ENCODE measurements around the gene C3AR1. TPM values are rescaled to one million over a fixed set of nuclear protein-coding genes. Genes with fewer than 3 reads are reported as not detected.
"Not testable (repeated sequence)": the region's sequence is repeated elsewhere in the genome, so short reads cannot be mapped to it uniquely, and the experiment has no call there.

Gene C3AR1
- total RNA-seq, 1 experiment from 2014 or later = 0.09 TPM

DNA sequence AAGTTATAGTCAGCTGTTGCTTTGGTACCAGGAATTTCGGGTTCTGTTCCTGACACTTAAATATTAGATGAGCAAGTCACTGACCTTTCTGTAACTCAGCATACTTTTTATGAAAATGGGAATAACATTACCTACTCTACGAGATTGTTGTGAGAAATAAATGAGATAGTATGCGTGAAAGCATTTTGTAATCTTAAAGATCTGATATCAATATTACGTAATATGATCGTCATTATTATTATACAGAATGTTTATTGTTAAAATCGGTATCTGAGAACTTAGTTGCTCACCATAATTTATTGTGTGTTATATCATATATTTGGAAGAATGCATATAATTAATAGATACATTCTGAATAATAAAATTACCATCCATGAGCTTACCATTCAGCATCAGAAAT is 9.8 kb upstream of the C3AR1 start:
- Mint-ChIP-seq H3K36me3 (no peaks in the 10 kb centered on the region), H3K9me3 (no peaks in the 10 kb centered on the region), H3K4me1 (peaks cover 29% of the 10 kb centered on the region), H3K4me3 (no peak overlapping the region), H3K27ac (no peak overlapping the region), H3K27me3 (ENCODE audit: low read depth) (no peaks in the 10 kb centered on the region)
- ChIA-PET POLR2A (no interaction called here), CTCF (no interaction called here)
- no peak for TF ChIP-seq NFYB (CRISPR knock-in tag; conservative IDR thresholded peaks at IDR 0.05; ENCODE audit: low read depth)
- DNase-seq (ENCODE audit: low spot score) (no peak), ATAC-seq (no peak)

DNA sequence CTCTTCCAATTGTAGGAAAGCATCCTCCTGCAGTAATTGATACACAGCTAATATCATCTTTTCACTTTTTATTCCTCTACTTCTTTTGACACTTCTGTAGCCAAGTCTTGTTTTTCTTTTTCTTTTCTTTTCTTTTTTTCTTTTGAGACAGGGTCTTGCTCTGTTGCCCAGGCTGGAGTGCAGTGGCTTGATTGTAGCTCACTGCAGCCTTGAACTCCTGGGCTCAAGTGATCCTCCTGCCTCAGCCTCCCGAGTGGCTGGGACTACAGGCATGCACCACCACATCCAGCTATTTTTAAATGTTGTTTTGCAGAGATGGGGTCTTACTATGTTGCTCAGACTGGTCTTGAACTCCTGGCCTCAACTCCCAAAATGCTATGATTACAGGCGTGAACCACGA is 5.7 kb upstream of the C3AR1 start:
- ATAC-seq; POLR2A ChIA-PET; H3K27me3 Mint-ChIP-seq (ENCODE audit: low read depth); DNase-seq (ENCODE audit: low spot score); H3K4me3 Mint-ChIP-seq; H3K27ac Mint-ChIP-seq; H3K36me3 Mint-ChIP-seq; H3K4me1 Mint-ChIP-seq; CTCF ChIA-PET; H3K9me3 Mint-ChIP-seq: not testable (repeated sequence)
- TF ChIP-seq ZNF121 (CRISPR knock-in tag; IDR thresholded peaks at IDR 0.05) = 0 out of 2 replicates have a peak, but pooled peaks have one; percentile 31

DNA sequence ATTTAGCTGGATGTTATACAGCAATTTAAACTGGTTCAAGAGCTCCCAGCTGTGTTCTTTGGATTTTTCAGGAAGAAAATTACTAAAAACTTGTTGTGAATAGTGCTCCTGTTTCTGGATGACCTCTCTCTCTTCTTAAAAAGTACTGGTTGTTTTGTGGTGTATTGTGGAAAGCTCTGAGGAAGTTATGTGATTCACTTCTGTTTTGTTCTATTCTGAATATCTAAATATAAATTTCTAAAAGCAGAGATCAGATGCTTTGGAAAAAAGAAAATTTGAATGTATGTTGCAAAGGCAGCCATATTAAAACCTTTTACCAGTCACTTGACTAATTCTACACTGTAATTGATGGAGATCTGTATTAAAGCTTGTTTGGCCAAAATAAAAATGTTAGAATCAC is 3.4 kb upstream of the C3AR1 start:
- ATAC-seq (no peak), DNase-seq (ENCODE audit: low spot score) (no peak)
- CTCF ChIA-PET = interaction anchor here (1.0 kb wide), 1 partner anchor 24 kb away, joined by 4 read pairs; no protein-coding TSS in a partner anchor
- TF ChIP-seq, protein P1, sequence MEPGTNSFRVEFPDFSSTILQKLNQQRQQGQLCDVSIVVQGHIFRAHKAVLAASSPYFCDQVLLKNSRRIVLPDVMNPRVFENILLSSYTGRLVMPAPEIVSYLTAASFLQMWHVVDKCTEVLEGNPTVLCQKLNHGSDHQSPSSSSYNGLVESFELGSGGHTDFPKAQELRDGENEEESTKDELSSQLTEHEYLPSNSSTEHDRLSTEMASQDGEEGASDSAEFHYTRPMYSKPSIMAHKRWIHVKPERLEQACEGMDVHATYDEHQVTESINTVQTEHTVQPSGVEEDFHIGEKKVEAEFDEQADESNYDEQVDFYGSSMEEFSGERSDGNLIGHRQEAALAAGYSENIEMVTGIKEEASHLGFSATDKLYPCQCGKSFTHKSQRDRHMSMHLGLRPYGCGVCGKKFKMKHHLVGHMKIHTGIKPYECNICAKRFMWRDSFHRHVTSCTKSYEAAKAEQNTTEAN (CRISPR knock-in tag; IDR thresholded peaks at IDR 0.05) = no peak
- TF ChIP-seq RELA (CRISPR knock-in tag; IDR thresholded peaks at IDR 0.05; ENCODE audit: borderline replicate concordance) (no peak), ELF4 (CRISPR knock-in tag; IDR thresholded peaks at IDR 0.05; ENCODE audit: low read depth) (no peak), SOX15 (CRISPR knock-in tag; IDR thresholded peaks at IDR 0.05) (no peak), RORB (CRISPR knock-in tag; IDR thresholded peaks at IDR 0.05) (no peak), PRRX2 (CRISPR knock-in tag; IDR thresholded peaks at IDR 0.05) (no peak), EMX1 (CRISPR knock-in tag; IDR thresholded peaks at IDR 0.05) (no peak)
- TF ChIP-seq, protein P2, sequence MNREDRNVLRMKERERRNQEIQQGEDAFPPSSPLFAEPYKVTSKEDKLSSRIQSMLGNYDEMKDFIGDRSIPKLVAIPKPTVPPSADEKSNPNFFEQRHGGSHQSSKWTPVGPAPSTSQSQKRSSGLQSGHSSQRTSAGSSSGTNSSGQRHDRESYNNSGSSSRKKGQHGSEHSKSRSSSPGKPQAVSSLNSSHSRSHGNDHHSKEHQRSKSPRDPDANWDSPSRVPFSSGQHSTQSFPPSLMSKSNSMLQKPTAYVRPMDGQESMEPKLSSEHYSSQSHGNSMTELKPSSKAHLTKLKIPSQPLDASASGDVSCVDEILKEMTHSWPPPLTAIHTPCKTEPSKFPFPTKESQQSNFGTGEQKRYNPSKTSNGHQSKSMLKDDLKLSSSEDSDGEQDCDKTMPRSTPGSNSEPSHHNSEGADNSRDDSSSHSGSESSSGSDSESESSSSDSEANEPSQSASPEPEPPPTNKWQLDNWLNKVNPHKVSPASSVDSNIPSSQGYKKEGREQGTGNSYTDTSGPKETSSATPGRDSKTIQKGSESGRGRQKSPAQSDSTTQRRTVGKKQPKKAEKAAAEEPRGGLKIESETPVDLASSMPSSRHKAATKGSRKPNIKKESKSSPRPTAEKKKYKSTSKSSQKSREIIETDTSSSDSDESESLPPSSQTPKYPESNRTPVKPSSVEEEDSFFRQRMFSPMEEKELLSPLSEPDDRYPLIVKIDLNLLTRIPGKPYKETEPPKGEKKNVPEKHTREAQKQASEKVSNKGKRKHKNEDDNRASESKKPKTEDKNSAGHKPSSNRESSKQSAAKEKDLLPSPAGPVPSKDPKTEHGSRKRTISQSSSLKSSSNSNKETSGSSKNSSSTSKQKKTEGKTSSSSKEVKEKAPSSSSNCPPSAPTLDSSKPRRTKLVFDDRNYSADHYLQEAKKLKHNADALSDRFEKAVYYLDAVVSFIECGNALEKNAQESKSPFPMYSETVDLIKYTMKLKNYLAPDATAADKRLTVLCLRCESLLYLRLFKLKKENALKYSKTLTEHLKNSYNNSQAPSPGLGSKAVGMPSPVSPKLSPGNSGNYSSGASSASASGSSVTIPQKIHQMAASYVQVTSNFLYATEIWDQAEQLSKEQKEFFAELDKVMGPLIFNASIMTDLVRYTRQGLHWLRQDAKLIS (CRISPR knock-in tag; IDR thresholded peaks at IDR 0.05; ENCODE audit: borderline replicate concordance) = no peak
- TF ChIP-seq, protein P3, sequence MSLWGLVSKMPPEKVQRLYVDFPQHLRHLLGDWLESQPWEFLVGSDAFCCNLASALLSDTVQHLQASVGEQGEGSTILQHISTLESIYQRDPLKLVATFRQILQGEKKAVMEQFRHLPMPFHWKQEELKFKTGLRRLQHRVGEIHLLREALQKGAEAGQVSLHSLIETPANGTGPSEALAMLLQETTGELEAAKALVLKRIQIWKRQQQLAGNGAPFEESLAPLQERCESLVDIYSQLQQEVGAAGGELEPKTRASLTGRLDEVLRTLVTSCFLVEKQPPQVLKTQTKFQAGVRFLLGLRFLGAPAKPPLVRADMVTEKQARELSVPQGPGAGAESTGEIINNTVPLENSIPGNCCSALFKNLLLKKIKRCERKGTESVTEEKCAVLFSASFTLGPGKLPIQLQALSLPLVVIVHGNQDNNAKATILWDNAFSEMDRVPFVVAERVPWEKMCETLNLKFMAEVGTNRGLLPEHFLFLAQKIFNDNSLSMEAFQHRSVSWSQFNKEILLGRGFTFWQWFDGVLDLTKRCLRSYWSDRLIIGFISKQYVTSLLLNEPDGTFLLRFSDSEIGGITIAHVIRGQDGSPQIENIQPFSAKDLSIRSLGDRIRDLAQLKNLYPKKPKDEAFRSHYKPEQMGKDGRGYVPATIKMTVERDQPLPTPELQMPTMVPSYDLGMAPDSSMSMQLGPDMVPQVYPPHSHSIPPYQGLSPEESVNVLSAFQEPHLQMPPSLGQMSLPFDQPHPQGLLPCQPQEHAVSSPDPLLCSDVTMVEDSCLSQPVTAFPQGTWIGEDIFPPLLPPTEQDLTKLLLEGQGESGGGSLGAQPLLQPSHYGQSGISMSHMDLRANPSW (CRISPR knock-in tag; conservative IDR thresholded peaks at IDR 0.05; ENCODE audit: low read depth) = no peak
- TF ChIP-seq, protein P4, sequence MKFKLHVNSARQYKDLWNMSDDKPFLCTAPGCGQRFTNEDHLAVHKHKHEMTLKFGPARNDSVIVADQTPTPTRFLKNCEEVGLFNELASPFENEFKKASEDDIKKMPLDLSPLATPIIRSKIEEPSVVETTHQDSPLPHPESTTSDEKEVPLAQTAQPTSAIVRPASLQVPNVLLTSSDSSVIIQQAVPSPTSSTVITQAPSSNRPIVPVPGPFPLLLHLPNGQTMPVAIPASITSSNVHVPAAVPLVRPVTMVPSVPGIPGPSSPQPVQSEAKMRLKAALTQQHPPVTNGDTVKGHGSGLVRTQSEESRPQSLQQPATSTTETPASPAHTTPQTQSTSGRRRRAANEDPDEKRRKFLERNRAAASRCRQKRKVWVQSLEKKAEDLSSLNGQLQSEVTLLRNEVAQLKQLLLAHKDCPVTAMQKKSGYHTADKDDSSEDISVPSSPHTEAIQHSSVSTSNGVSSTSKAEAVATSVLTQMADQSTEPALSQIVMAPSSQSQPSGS (CRISPR knock-in tag; IDR thresholded peaks at IDR 0.05; ENCODE audit: borderline replicate concordance, low read depth) = no peak
- TF ChIP-seq, protein P5, sequence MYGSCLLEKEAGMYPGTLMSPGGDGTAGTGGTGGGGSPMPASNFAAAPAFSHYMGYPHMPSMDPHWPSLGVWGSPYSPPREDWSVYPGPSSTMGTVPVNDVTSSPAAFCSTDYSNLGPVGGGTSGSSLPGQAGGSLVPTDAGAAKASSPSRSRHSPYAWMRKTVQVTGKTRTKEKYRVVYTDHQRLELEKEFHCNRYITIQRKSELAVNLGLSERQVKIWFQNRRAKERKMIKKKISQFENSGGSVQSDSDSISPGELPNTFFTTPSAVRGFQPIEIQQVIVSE (CRISPR knock-in tag; IDR thresholded peaks at IDR 0.05; ENCODE audit: borderline replicate concordance) = no peak
- TF ChIP-seq, protein P6, sequence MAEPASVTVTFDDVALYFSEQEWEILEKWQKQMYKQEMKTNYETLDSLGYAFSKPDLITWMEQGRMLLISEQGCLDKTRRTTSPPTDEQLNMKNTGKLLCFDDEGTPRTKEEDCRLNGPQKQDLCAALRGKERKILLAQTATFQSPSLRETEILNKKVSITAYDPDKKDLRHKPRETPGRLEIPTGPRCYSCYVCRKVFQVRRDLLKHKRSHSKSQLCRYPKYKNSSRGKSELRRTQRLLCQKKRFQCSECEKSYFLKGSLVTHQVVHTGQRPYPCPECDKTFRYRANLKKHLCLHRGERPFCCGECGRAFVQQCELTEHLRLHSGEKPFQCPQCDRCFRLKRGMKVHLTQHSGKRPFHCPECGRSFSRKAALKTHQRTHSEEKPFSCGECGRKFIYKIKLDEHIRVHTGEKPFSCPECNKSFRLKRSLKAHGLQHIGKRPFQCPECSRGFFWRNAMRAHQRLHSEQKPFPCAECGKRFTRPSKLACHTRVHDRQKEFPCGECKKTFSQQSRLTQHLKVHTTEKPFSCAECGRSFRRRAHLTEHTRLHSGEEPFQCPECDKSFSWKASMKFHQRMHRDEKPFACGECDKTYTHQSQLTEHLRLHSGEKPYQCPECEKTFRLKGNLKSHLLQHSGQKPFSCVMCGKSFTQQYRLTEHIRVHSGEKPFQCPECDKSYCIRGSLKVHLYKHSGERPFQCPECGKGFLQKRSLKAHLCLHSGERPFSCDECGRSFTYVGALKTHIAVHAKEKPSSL (CRISPR knock-in tag; conservative IDR thresholded peaks at IDR 0.05) = no peak
- no peaks in the 10 kb centered on the region for H3K9me3 Mint-ChIP-seq
- no peak overlapping the region for H3K27ac Mint-ChIP-seq
- no peaks in the 10 kb centered on the region for H3K36me3 Mint-ChIP-seq
- H3K27me3 Mint-ChIP-seq (ENCODE audit: low read depth) = no peaks in the 10 kb centered on the region
- H3K4me3 Mint-ChIP-seq = no peak overlapping the region
- peaks cover 2% of the 10 kb centered on the region; the same call in 1 of the 2 replicates for H3K4me1 Mint-ChIP-seq
- POLR2A ChIA-PET = no interaction called here
